HG03196 (cell line): ENCODE results near the gene SYNRG.
"Not testable (repeated sequence)": the region's sequence is repeated elsewhere in the genome, so short reads cannot be mapped to it uniquely, and the experiment has no call there.

Source experiments
- ATAC-seq: cut with Tn5 transposase; IDR thresholded peaks from one replicate; pipeline ENCODE4 v1.9.1; 2021; ENCODE audit not compliant: unreplicated experiment

Gene SYNRG

GRCh38 chr17:37541880-37542660 lies 67.1 kb downstream of the SYNRG start:
- ATAC-seq: no peak

- no peak for ATAC-seq
Measured at GRCh38 chr17:37538981-37539659, 70.1 kb downstream of the SYNRG start.

GRCh38 chr17:37535906-37536305 lies 73.3 kb downstream of the SYNRG start:
- ATAC-seq: no peak

GRCh38 chr17:37532756-37533155 lies 76.5 kb downstream of the SYNRG start:
- ATAC-seq: no peak

GRCh38 chr17:37530420-37530819 lies 78.8 kb downstream of the SYNRG start:
- no peak for ATAC-seq

- ATAC-seq: no peak
Measured at GRCh38 chr17:37527249-37527851, 81.9 kb downstream of the SYNRG start.

GRCh38 chr17:37523715-37524219 lies 85.5 kb downstream of the SYNRG start:
- no peak for ATAC-seq

GRCh38 chr17:37521821-37522220 lies 87.4 kb downstream of the SYNRG start:
- ATAC-seq: no peak

- ATAC-seq: no peak
Measured at GRCh38 chr17:37520174-37520573, 89.0 kb downstream of the SYNRG start.

GRCh38 chr17:37519251-37519985 lies 89.8 kb downstream of the SYNRG start:
- no peak for ATAC-seq

- no peak for ATAC-seq
Measured at GRCh38 chr17:37518826-37519225, 90.4 kb downstream of the SYNRG start.

- ATAC-seq: no peak
Measured at GRCh38 chr17:37517881-37518280, 91.3 kb downstream of the SYNRG start.

GRCh38 chr17:37516127-37516571 lies 93.1 kb downstream of the SYNRG start:
- no peak for ATAC-seq

- ATAC-seq: no peak
Measured at GRCh38 chr17:37513711-37514110, 95.5 kb downstream of the SYNRG start.

GRCh38 chr17:37512442-37513068 lies 96.7 kb downstream of the SYNRG start:
- no peak for ATAC-seq

GRCh38 chr17:37511642-37512041 lies 97.6 kb downstream of the SYNRG start:
- ATAC-seq: not testable (repeated sequence)

- no peak for ATAC-seq
Measured at GRCh38 chr17:37510056-37510455, 99.2 kb downstream of the SYNRG start.

GRCh38 chr17:37507111-37507510 lies 102.1 kb downstream of the SYNRG start:
- no peak for ATAC-seq

GRCh38 chr17:37506678-37507077 lies 102.5 kb downstream of the SYNRG start:
- no peak for ATAC-seq

- no peak for ATAC-seq
Measured at GRCh38 chr17:37505333-37505732, 103.9 kb downstream of the SYNRG start.

GRCh38 chr17:37503148-37503547 lies 106.1 kb downstream of the SYNRG start:
- ATAC-seq: no peak
